Glutamatergic neuron (in vitro differentiated cells): Measurements from ENCODE around the gene TMEM132A. TPM values are rescaled to one million over a fixed set of nuclear protein-coding genes. Genes with fewer than 3 reads are reported as not detected.

Source experiments
- DNase-seq: peaks from one replicate; pipeline ENCODE4 v3.0.0; 2022
- H3K27ac Mint-ChIP-seq: one replicate; pipeline ENCODE4 v1.8.0; 2020; ENCODE audit warnings: mild to moderate bottlenecking, mixed read lengths, inconsistent platforms; ENCODE audit not compliant: unreplicated experiment
- H3K27me3 Mint-ChIP-seq: one replicate; pipeline ENCODE4 v1.8.0; 2020; ENCODE audit warnings: mild to moderate bottlenecking, moderate library complexity, mixed read lengths, inconsistent platforms; ENCODE audit not compliant: unreplicated experiment
- H3K36me3 Mint-ChIP-seq: one replicate; pipeline ENCODE4 v1.8.0; 2020; ENCODE audit warnings: mild to moderate bottlenecking, mixed read lengths, inconsistent platforms; ENCODE audit not compliant: unreplicated experiment
- H3K4me1 Mint-ChIP-seq: one replicate; pipeline ENCODE4 v1.8.0; 2020; ENCODE audit warnings: mild to moderate bottlenecking, low read depth, mixed read lengths, inconsistent platforms; ENCODE audit not compliant: unreplicated experiment
- H3K4me3 Mint-ChIP-seq: one replicate; pipeline ENCODE4 v1.8.0; 2020; ENCODE audit warnings: mild to moderate bottlenecking, mixed read lengths, inconsistent platforms; ENCODE audit not compliant: unreplicated experiment
- H3K9me3 Mint-ChIP-seq: one replicate; pipeline ENCODE4 v1.8.0; 2020; ENCODE audit warnings: mild to moderate bottlenecking, moderate library complexity, mixed read lengths, inconsistent platforms; ENCODE audit not compliant: unreplicated experiment
- total RNA-seq: library from RNA; stranded (reverse); fragmentation: NEBNext Ultra II Directional; extraction: Animal tissue kit (Norgen Biotek cat#: 25700); gene quantifications from one replicate; pipeline ENCODE4 v1.2.1, GENCODE V29; 2021; ENCODE audit not compliant: unreplicated experiment
- TF ChIP-seq, protein P1 (sequence below): fragments of 200-600 bp; sonication (generic); IDR thresholded peaks from one replicate; pipeline ENCODE4 v1.5.0; 2021; ENCODE audit not compliant: partially characterized antibody, unreplicated experiment

Gene TMEM132A
- total RNA-seq, 1 donor from 2014 or later, result 664 TPM

DNA sequence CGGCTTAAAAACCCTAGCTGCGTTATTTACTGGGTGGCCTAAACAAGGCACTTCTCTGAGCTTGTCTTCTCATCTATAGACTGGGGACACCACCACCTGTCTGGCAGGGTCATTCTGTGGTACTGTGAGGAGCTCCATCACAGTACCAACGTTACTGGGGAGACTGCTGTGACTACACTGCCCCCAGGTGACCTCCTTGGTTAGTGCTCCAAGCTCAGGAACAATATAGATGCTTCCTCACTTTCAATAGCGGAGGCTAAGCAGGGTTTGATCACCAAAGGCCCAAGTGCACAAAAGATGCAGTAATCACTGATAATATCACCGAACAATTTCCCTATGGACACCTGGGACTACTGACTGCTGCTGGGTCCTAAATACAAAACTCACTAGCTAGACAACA, 36.7 kb upstream of the TMEM132A start:
- H3K9me3 Mint-ChIP-seq, result peaks cover 3% of the 10 kb centered on the region
- H3K27ac Mint-ChIP-seq, result no peak overlapping the region
- TF ChIP-seq, protein P1, sequence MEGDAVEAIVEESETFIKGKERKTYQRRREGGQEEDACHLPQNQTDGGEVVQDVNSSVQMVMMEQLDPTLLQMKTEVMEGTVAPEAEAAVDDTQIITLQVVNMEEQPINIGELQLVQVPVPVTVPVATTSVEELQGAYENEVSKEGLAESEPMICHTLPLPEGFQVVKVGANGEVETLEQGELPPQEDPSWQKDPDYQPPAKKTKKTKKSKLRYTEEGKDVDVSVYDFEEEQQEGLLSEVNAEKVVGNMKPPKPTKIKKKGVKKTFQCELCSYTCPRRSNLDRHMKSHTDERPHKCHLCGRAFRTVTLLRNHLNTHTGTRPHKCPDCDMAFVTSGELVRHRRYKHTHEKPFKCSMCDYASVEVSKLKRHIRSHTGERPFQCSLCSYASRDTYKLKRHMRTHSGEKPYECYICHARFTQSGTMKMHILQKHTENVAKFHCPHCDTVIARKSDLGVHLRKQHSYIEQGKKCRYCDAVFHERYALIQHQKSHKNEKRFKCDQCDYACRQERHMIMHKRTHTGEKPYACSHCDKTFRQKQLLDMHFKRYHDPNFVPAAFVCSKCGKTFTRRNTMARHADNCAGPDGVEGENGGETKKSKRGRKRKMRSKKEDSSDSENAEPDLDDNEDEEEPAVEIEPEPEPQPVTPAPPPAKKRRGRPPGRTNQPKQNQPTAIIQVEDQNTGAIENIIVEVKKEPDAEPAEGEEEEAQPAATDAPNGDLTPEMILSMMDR, result peak; percentile 32
- H3K36me3 Mint-ChIP-seq, result no peaks in the 10 kb centered on the region
- no peaks in the 10 kb centered on the region for H3K27me3 Mint-ChIP-seq
- H3K4me1 Mint-ChIP-seq, result peaks cover 14% of the 10 kb centered on the region
- no peak overlapping the region for H3K4me3 Mint-ChIP-seq
- DNase-seq, result peak; percentile 69

DNA sequence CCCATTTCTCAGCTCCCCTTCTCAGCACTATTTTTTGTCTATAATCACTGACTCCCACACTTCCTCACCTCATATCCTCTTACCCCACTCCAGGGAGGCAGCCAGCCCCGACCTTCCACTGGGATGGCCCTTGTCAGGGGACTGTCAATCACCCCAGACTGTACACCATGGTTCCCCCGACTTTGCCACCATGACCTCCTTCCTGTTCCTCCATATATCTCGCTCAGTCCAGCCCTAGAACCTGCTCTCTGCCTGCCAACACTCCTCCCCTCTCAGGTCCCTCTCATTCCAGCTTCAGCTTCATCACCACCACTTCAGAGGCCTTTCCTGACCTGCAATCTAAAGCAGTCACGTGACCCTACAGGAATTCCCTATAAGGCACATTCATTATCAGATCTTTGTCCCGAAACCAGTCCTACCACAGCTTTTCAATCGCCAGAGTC, 34.4 kb upstream of the TMEM132A start:
- TF ChIP-seq, protein P1, result no peak
- Mint-ChIP-seq H3K27me3 (no peaks in the 10 kb centered on the region), H3K36me3 (no peaks in the 10 kb centered on the region), H3K4me1 (peaks cover 14% of the 10 kb centered on the region), H3K27ac (no peak overlapping the region), H3K9me3 (peaks cover 3% of the 10 kb centered on the region), H3K4me3 (no peak overlapping the region)
- DNase-seq, result no peak

DNA sequence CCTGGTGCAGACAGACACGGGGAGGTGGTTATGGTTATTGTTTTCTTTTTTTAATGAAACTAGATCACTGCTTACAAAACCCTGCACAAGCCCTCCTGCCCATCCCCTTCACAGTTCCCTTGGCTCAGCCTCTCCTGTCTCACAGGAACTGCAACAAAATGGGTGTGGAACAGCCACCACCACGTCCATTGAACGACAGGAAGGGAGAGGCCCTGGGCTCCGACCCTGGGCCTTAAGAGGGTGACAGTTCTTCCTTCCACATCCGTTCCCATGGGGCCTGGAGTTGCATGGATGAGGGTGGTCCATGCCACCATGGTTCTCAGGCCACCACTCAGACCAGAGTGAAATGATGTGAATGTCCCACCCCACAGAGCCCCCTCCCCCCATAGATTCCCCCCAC, 33.6 kb upstream of the TMEM132A start:
- TF ChIP-seq, protein P1, result no peak
- H3K9me3 Mint-ChIP-seq, result peaks cover 3% of the 10 kb centered on the region
- peaks cover 14% of the 10 kb centered on the region for H3K4me1 Mint-ChIP-seq
- no peaks in the 10 kb centered on the region for H3K36me3 Mint-ChIP-seq
- H3K4me3 Mint-ChIP-seq, result no peak overlapping the region
- H3K27ac Mint-ChIP-seq, result no peak overlapping the region
- H3K27me3 Mint-ChIP-seq, result no peaks in the 10 kb centered on the region
- no peak for DNase-seq

DNA sequence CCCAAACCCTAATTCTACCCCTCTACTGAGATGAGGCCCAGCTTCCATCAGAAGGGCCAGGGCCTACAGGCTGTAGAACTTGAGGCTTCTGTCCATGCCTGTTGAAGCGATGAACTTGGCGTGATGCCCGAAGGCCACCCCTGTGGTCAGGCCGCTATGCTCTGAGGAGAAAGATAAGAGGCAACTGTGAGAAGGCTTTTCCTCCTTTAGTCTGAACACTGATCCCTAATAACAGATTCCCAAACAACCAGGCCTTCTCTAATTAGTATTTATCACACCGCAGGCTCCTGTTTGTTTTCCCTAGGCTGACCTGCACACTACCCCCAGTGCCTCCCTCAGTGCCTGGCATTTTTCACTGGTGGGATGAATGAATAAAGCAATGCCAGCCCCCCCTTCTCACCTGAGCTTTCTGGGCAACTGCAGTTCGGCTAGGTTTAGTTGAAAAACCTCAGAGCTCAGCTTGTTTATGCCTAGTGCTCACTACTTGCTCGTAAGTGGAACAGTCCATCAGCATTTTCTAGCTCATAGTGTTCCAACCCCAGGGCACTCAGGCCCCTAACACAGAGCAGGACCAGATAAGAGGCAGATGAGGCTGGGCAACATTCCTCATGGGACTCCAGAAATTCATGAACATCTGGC, 33.0 kb upstream of the TMEM132A start:
- H3K27me3 Mint-ChIP-seq, result no peaks in the 10 kb centered on the region
- peaks cover 3% of the 10 kb centered on the region for H3K9me3 Mint-ChIP-seq
- DNase-seq, result no peak
- no peaks in the 10 kb centered on the region for H3K36me3 Mint-ChIP-seq
- TF ChIP-seq, protein P1, result no peak
- peaks cover 14% of the 10 kb centered on the region for H3K4me1 Mint-ChIP-seq
- H3K27ac Mint-ChIP-seq, result no peak overlapping the region
- H3K4me3 Mint-ChIP-seq, result no peak overlapping the region

DNA sequence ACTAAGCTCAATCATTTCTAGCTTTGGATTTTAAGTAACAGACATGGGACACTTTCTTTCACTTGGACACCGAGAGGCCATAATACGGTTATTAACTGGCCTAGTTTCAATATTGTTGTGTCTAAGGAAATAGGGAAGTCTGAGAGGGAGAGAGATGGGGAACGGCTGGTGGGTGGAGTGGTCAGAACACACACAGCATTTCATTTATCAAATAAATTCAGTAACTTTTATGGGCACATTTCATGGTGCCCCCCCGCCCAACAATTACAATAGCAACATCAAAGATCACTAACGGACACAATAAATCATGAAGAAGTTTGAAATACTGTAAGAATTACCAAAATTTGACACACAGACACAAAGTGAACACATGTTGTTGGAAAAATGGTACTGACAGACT, 28.6 kb upstream of the TMEM132A start:
- Mint-ChIP-seq H3K4me3 (no peak overlapping the region), H3K9me3 (no peaks in the 10 kb centered on the region), H3K27me3 (no peaks in the 10 kb centered on the region), H3K4me1 (peaks cover 10% of the 10 kb centered on the region), H3K27ac (no peak overlapping the region), H3K36me3 (peaks cover 5% of the 10 kb centered on the region)
- DNase-seq, result no peak
- TF ChIP-seq, protein P1, result no peak
